GM11168 (cell line): ENCODE data around the gene PPP1R1B.
"Not testable (repeated sequence)": the region's sequence is repeated elsewhere in the genome, so short reads cannot be mapped to it uniquely, and the experiment has no call there.

ENCODE experiments used
- in situ Hi-C: fragments of 300-500 bp; cut with MboI; formaldehyde crosslinking; loops from one replicate; pipeline ENCODE4 v1.12.0; 2022; ENCODE audit warnings: low sequenced_read_pairs; ENCODE audit not compliant: unreplicated experiment

Gene PPP1R1B

DNA sequence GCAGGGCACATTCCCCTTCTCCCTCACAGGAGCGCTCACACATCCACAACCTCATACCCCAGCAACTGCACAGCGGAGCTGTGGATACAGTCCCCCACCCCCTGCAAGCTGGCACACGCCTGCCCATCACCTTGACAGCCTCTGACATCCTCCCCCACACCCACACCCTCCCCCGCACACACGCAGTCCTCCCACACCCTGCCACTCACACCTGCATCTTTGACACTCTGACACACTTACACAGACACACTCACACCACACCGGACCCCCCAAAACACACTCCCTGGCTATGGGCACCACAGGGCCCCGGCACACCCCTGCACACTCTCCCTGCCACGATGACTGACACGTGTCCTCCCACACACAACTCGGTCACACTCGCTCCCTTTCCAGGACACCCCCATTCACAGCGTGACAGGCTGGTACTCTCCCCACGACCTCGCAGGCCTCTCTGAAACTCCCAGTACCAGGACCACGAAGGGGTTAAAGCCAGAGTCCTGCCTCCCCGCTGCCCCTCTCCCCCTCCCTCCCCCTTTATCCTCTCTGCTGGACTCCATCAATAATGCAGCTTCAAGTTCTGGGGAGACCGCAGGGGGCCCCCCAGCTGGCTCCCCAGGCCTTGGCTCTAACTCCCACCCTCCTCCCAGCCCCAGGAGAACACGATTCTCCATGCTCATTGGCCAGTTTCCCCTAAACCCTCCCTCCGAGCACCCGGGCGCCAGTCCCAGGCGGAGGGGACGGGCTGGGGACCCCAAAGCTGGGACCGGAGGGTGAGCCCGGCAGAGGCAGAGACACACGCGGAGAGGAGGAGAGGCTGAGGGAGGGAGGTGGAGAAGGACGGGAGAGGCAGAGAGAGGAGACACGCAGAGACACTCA lies at the start of gene PPP1R1B:
PPP1R1B (plus strand) TSS at position 782 of the 876 bp plus-strand sequence. CDS start 441 bp downstream, outside the sequence.
- in situ Hi-C loops, result no loop called here

DNA sequence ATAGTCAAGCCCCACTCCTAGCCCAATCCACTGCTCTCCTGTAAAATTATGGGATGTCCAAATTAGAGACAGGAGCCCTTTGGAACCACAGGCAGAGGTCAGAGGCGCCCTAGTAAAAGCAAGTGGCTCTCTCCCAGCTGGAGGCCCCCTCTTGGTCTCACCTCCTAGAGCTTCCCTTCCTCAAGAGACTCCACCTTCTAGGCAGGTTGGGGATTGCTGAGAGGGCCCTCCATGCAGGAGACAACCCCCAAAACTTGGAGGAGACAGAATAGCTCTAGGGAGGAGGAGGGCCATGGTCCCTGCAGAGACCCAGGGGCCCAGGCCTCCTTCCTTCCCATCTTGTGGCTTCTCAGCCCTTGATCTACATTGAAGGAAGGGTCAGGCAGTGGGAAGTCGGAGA lies 48.5 kb upstream of the PPP1R1B start:
- in situ Hi-C loops, result no loop called here

DNA sequence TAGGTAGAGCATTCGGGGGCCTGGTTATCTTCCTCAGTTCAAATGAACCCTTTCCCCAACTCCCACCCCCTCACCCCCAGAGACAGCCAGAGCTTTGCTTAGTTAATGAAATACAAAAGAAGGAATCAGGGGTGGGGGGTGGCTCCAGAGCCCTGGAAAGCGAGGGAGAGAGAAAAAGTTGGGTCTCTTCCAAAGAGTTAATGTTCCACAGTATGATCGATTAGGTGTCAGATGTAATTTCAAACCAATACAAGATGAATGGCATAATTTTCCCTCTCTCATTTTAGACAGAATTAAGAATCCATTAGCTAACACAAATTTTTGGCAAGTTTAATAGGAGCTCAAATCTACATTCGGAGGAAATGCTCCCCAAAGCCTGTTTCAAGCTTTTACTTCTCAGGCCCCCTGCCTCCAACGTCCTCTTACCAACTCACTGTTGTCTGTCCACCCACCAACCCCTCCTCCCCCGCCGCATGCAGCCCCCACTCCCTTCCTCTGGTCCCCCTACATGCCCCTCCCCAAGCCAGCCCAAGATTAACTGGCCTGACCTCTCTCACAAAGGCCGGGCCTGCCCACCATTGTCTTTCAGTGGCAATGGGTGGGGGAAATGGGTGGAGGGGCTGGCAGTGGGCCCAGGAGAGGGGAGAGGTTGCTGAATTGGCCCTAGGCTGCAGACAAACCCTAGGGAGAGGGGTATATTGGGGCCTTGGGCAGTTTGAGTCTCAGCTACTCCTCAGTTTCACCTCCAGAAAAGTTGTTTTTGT lies 47.3 kb upstream of the PPP1R1B start:
- in situ Hi-C loops, result no loop called here

DNA sequence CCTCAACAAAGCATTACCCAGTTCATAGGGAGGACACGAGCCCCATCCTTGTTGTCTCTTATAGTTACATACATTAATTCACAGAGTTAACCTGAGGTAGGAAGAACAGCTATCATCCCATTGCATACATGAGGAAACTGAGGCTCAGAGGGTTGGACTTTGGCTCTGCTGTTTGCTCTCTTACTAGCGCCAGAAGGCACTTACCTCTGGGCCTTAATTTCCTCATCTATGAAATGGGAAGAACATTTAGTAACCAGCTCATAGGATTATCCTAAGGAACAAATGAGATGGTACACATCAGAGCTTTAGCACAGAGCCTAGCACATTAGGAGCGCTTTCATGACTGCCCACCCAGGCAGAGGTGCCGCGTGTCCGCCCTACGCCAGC lies 46.7 kb upstream of the PPP1R1B start:
- in situ Hi-C loops, result no loop called here

DNA sequence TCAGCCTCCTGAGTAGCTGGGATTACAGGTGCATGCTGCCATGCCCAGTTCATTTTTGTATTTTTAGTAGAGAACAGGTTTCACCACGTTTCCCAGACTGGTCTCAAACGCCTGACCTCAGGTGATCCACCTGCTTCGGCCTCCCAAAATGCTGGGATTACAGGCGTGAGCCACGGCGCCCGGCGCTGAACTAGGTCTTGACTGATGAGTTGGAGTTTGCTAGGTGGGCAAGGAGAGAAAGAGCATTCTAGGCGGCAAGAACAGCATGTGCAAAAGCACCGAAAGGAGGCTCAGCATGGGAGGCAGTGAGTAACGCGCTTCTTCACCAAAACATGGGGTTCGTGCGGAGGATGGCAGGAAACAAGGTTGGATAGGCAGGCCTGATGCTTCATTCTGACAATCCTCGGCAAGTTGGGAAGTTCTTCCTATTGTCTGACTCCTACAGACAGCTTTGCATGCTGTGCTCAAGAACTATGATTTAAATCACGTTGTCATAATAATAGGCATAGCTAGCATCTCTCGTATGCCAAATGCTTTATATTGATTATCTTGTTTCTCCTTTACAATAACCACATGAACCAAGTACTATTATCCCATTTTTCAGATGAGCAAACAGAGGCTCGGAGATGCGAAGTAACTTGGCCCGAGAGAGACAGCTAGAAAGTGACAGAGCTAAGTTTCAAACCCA lies 45.5 kb upstream of the PPP1R1B start:
- in situ Hi-C loops, result no loop called here

DNA sequence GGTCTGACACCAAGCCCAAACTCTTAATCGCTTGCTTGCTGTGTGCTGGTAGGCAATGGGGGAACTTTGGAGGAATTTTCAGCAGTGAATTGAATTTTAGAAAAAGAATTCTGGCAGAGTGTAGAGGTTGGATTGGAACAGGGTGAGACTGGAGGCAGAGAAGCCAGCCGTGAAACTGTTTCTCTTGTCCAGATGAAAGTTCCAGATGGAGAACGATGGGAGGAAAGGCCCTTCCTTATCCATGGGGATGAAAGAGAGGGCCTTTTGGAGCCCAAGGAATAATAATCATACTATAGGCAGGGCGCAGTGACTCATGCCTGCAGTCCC lies 45.0 kb upstream of the PPP1R1B start:
- in situ Hi-C loops, result no loop called here

DNA sequence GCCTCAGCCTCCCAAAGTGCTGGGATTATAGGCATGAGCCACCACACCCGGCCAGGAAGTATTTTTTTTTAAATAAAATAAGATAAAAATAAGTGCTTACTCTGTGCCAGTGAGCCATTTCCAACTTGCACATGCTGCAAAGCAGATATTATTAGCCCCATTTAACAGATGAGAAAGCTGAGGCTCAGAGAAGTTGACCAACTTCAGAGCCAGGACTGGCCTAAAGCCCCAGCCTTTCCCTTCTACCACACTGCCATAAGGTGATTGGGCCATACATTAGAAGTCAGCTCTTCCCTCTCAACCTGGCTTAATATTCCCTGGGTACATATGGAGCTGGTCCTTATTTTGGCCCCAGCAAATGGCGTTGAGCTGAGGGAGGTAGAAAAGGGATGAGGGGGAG lies 44.1 kb upstream of the PPP1R1B start:
- in situ Hi-C loops, result no loop called here

DNA sequence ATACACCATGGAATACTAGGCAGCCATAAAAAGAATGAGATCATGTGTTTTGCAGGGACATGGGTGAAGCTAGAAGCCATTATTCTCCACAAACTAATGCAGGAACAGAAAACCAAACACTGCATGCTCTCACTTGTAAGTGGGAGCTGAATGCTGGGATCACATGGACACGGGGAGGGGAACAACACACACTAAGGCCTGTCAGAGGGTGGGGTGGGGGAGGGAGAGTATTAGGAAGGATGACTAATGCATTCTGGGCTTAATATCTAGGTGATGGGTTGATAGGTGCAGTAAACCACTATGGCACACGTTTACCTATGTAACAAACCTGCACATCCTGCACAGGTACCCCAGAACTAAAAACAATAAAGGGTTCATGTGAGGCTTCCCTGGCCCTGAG lies 36.6 kb upstream of the PPP1R1B start:
- in situ Hi-C loops, result not testable (repeated sequence)

DNA sequence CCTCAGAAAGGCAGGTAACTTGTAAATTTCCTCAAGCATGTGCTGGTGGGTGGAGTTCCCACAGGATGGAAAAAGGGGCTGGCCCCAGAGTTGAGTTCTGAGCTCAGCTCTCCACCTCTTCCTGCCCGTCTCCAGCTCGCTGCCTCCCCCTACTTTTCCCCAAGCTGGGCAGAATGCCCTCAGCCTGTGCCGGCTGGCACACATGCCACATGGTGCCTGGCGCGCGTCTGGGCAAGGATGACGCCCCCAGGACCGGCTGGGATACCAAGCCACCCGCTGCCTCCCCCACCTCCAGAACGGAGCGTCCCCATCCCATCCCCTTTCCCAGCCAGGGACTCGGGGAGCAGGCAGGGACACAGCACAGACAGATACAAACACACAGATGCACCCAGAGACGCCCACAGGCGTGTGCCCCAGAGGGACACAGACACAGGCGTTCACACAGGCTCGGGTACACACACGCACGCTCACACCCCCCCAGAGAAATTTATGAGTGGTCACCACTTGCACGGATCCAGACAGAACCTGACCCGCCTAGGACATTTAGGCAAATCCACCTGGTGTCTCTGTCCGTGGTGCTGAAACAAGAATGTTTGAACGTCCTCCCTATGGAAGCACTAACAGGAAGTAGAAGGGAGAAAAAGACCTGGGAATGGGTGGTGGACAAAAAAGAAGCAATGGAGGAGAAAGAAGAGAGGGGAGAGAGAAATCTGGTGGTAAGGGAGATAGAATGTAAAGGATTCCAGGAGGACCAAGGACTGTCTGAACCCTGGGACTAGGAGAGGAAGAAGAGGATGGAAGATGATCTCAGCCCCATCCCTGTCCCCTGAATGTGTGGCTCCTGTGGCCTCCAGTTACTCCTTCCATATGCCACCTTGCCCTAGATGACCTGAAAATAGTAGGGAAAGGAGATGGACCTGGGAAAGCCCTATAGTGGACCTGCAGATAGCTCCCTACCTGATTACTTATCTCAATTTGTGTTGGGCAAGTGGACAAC lies 34.5 kb upstream of the PPP1R1B start:
- in situ Hi-C loops, result no loop called here

DNA sequence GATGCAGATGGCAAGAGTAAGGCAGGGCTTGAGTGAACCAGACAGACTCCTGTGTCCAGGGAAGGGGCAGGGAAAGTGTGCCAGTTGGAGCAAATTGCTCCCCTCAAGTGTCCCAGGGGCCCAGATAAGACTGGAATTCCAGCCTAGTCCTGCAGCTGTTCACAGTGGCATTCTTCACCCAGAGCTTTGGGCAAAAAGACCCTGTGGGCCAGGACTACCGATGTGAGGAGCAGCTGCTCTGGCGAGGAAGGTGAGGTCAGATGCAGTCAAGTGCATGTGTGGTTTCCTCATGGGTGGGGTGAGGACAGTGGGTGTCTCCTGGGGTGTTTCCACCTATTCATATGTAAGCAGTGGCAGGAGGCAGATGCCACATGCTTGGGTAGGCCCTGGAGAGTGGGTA lies 33.4 kb upstream of the PPP1R1B start:
- in situ Hi-C loops, result no loop called here

DNA sequence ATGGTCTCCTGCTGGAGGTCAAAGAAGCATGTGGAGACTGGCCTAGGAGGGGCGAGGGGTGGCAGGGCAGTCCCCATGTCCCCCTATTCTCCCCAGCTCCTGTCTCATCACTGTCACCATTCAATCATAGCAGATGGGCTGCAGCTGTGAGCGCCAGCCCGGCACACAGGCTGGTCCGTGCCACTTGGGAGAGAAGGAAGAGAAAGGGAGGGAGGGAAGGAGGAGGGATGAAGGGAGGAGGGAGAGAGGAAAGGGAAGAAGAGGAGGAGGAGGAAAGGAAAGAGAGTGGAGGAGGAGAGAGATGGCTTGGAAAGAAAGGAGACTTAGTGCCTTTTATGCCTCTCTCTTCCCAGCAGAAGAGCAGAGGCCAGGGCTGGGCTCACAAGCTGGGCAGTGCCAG lies 31.5 kb upstream of the PPP1R1B start:
- in situ Hi-C loops, result no loop called here

DNA sequence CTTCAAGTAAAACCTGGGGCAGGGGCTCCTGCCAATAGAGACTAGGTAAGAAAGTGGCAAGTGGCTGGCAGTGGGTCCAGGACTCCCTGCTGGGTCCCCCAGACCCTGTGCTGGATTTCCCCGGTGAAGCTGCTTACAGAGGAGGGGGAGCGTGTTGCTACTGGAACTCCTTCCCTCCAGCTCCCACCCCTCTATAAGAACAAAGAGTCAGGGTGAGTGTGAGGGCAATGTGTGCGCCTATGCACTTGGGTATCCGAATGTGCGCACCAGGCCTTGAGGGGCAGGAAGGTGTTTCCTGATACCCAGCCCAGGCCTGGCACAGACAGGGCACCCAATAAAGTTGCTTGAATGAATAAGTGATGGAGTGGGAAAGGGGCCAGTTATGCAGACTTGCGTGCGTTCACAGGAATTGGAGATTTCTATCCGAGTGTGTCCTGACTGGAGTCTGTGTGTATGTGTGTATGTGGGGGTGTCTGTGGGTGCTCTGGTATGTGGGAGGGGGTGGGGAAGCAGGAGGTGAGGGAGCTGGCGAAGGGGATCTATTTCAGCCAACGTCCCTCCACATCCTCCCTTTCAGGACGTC lies 30.7 kb upstream of the PPP1R1B start:
- in situ Hi-C loops, result no loop called here

DNA sequence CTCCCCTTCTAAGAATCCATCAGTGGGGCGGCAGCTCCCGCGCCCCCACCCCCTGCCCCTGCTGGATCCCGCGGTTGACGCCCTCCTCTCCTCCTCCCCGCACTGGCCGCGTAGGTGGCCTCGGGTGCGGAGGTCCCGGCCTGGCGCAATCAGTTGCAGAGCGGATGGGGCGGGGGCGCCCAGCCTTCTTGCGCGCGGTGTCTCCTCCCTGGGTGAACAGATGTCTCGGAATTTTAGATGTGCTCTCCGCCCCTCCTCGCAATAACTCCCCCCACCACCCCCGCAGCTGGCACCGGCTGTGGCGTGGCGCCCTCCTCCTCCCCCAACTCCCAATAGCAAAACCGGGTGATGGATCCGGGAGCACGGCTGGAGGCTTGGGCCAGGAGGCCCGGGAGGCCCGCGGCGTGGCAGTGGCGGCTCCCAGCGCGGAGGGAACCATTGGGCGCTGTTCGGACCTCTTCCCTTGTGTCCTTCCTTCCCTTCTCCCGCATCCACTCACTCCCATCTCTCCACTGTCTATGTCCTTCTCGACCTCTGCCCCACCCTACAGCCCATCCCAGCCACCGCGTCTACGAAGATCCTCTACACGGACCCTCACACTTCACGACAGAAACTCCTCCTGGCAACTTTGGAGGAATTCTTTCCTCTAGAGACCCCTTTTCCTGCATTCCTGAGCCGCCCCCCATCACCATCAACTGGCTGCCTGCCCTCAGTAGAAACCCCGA lies 30.0 kb upstream of the PPP1R1B start:
- in situ Hi-C loops, result no loop called here

DNA sequence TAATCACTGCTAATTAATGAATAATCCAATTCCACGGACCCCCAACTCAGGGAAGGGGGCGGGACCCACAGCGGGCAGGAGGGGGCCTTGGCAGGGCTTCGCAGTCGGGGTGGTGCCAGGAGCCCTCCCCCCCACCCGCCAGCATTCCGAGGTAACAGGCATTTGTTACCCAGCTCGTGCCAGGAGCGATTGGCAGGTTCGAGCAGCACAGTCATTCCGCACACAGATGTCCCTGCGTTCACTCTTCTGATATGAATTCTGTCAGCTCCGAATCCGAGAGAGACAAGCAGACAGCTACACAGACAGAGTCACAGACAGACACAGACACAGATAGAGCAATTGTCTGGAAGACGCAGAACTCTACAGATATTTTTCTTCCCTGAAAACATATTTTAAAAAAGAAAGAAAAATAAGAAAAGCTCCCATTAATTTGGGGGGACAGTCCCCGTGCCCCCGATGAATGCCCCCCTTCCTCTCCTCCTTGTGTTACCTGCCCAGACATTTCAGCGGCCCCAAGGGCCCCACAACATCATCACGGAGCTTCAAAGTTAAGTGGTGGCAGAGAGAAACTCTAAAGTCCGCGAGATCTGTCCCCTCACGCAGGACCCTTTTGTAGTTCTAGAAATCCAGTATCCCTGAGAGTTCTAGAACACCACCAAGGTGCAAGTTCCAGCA lies 29.2 kb upstream of the PPP1R1B start:
- in situ Hi-C loops, result no loop called here

DNA sequence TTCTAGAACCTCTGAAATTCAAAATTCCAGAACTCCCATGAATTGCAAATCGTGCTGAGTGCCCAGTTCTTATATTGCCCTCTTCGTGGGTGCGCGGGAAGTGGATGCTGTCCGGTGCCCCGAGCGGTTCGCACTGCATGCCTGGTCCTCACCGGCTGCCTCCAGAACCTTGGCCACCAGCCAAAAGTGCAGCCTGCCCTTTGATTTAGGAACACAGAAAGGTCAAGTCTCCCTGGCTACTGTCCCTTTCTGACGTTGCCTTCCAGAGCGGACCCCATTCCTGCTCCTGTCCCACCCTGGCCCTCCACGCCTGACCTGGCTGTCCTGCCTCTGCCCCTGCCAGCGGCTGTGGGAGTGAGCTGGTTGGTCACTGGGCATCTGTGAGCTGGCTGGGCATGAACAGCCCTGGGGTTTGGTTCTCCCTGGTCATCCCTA lies 28.7 kb upstream of the PPP1R1B start:
- in situ Hi-C loops, result no loop called here

DNA sequence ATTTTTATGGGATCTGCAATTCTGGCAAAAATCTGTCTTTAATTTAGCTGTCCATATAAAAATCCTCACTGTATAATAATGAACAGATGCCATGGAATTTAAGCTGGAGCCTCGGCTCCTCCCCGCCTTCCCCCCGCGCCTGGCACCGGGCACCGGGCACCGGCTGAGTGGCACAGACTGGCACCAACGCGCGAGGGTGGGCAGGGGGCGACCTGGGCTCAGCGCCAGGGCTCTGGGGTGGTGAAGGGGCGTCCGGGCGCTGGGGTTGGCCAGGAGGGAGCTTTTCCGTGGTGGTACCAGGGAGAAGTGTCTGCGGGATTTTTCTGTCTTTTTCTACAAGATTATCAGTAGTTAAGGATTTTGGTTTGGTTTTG lies 28.1 kb upstream of the PPP1R1B start:
- in situ Hi-C loops, result no loop called here

DNA sequence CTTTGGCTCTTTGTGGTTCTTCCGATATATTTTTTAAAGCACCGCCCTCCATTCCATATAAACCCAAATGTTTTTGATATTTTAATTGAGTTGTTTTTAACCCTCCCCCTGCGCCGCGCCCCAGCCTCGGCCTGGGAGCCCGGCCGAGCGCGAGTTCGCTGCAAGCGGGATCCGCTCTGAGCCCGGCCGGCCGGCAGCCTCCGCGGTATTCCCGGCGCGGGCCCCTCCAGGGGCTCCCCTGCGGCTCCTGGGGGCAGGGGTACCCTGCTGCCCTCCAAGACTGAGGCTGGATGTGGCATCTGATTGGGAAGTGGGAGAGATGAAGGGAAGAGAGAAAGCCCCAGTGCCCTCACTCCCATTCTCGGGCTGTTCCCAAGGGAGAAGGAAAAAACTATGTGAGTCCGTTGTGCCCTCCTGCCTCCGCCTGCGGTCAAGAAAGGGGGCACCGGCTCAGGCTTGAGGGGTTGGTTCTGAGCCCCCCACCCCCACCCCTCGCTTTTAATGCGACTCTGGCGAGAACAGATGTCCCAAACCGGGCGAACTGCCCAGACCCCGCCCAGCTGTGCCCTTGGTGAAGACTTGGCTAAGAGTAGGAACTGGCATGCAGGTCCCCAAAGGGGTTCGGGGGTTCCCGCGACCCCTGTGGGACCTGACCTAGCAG lies 27.6 kb upstream of the PPP1R1B start:
- in situ Hi-C loops, result no loop called here

DNA sequence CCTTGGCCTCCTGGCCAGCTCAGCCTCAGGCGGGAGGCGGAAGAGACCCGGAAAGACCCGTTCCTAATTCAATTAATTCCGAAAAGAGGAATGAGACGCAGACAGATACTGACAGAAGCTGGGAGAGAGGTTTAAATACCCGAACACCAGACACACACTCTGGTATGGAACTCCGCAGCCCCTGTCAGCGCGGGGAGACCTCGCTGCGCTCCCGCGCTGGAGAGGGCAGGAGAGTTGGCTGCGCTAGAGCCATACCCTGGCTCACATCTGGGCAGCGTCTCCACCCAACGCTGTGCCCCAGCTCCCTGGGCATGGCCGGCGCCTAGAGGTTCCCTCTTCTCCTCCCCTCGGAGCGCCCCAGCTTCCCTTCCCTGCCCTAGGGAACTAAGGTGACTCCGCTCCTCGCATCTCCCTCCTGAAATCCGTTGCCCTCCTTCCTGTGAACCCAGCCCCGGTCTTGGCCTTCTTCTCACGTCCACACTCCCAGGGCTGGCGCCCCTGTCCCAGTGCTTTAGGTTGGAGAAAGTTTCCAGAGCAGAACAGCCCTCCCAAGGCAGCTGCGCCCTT lies 27.0 kb upstream of the PPP1R1B start:
- in situ Hi-C loops, result no loop called here
